ENCODE measurements around the gene PRAC1. TPM values are rescaled to one million over a fixed set of nuclear protein-coding genes. Genes with fewer than 3 reads are reported as not detected.

PRAC1 gene
- total RNA-seq, 1 donor from 2014 or later = not detected

- Mint-ChIP-seq H3K4me1 (ENCODE audit: low read depth) (no peaks in the 10 kb centered on the region), H3K36me3 (ENCODE audit: low read depth) (no peaks in the 10 kb centered on the region), H3K9me3 (ENCODE audit: low read depth) (no peaks in the 10 kb centered on the region), H3K27ac (ENCODE audit: unreplicated experiment) (no peak overlapping the region), H3K4me3 (ENCODE audit: unreplicated experiment) (no peak overlapping the region), H3K27me3 (ENCODE audit: low read depth) (peaks cover 84% of the 10 kb centered on the region)
- TF ChIP-seq, protein P1, sequence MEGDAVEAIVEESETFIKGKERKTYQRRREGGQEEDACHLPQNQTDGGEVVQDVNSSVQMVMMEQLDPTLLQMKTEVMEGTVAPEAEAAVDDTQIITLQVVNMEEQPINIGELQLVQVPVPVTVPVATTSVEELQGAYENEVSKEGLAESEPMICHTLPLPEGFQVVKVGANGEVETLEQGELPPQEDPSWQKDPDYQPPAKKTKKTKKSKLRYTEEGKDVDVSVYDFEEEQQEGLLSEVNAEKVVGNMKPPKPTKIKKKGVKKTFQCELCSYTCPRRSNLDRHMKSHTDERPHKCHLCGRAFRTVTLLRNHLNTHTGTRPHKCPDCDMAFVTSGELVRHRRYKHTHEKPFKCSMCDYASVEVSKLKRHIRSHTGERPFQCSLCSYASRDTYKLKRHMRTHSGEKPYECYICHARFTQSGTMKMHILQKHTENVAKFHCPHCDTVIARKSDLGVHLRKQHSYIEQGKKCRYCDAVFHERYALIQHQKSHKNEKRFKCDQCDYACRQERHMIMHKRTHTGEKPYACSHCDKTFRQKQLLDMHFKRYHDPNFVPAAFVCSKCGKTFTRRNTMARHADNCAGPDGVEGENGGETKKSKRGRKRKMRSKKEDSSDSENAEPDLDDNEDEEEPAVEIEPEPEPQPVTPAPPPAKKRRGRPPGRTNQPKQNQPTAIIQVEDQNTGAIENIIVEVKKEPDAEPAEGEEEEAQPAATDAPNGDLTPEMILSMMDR (IDR thresholded peaks at IDR 0.05) = no peak
- no peak for DNase-seq (ENCODE audit: low spot score)
Measured at GRCh38 chr17:48746916-48747444, 24.7 kb upstream of the PRAC1 start.

GRCh38 chr17:48745381-48746275 is 23.3 kb upstream of the PRAC1 start:
- no peak for DNase-seq (ENCODE audit: low spot score)
- Mint-ChIP-seq H3K4me1 (ENCODE audit: low read depth) (no peaks in the 10 kb centered on the region), H3K27me3 (ENCODE audit: low read depth) (peaks cover 82% of the 10 kb centered on the region), H3K4me3 (ENCODE audit: unreplicated experiment) (no peak overlapping the region), H3K27ac (ENCODE audit: unreplicated experiment) (no peak overlapping the region), H3K9me3 (ENCODE audit: low read depth) (no peaks in the 10 kb centered on the region), H3K36me3 (ENCODE audit: low read depth) (no peaks in the 10 kb centered on the region)
- TF ChIP-seq, protein P1 (IDR thresholded peaks at IDR 0.05) = no peak

DNA sequence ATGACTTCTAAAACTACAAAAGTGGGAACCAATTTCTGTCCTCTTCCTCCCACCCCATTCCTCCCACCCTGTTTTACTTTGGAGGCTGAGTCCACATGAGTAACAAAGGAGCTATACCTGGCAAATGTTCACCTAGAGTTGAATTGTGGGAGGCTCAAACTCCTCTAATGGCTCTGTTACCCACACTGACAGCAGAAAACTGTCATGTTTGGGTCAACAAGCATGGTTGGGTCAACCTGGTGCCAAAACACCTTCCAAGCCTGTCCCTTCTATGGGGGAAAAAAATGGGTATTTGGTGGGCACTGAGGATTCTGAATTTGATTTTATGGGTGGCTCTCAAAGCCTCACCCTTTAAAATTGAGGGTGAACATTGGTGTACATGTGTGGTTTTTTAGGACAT is 18.2 kb upstream of the PRAC1 start:
- TF ChIP-seq, protein P1 (IDR thresholded peaks at IDR 0.05) = no peak
- no peaks in the 10 kb centered on the region for H3K9me3 Mint-ChIP-seq (ENCODE audit: low read depth)
- no peaks in the 10 kb centered on the region for H3K4me1 Mint-ChIP-seq (ENCODE audit: low read depth)
- H3K27me3 Mint-ChIP-seq (ENCODE audit: low read depth) = peaks cover 89% of the 10 kb centered on the region
- no peak overlapping the region for H3K4me3 Mint-ChIP-seq (ENCODE audit: unreplicated experiment)
- no peaks in the 10 kb centered on the region for H3K36me3 Mint-ChIP-seq (ENCODE audit: low read depth)
- no peak overlapping the region for H3K27ac Mint-ChIP-seq (ENCODE audit: unreplicated experiment)
- no peak for DNase-seq (ENCODE audit: low spot score)

- H3K36me3 Mint-ChIP-seq (ENCODE audit: low read depth) = no peaks in the 10 kb centered on the region
- no peak for DNase-seq (ENCODE audit: low spot score)
- H3K27me3 Mint-ChIP-seq (ENCODE audit: low read depth) = peaks cover 92% of the 10 kb centered on the region
- H3K4me1 Mint-ChIP-seq (ENCODE audit: low read depth) = no peaks in the 10 kb centered on the region
- TF ChIP-seq, protein P1 (IDR thresholded peaks at IDR 0.05) = no peak
- no peaks in the 10 kb centered on the region for H3K9me3 Mint-ChIP-seq (ENCODE audit: low read depth)
- no peak overlapping the region for H3K27ac Mint-ChIP-seq (ENCODE audit: unreplicated experiment)
- H3K4me3 Mint-ChIP-seq (ENCODE audit: unreplicated experiment) = no peak overlapping the region
Measured at GRCh38 chr17:48738803-48739526, 16.6 kb upstream of the PRAC1 start.

- Mint-ChIP-seq H3K27me3 (ENCODE audit: low read depth) (peaks cover 92% of the 10 kb centered on the region), H3K36me3 (ENCODE audit: low read depth) (peaks cover 2% of the 10 kb centered on the region), H3K4me1 (ENCODE audit: low read depth) (peaks cover 5% of the 10 kb centered on the region), H3K4me3 (ENCODE audit: unreplicated experiment) (no peak overlapping the region), H3K27ac (ENCODE audit: unreplicated experiment) (no peak overlapping the region), H3K9me3 (ENCODE audit: low read depth) (no peaks in the 10 kb centered on the region)
- TF ChIP-seq, protein P1 (IDR thresholded peaks at IDR 0.05) = no peak
- DNase-seq (ENCODE audit: low spot score) = no peak
Measured at GRCh38 chr17:48738424-48738802, 16.1 kb upstream of the PRAC1 start.
